Karpas-422 (cell line): ENCODE results near the gene SRPX. TPM values are rescaled to one million over a fixed set of nuclear protein-coding genes. Genes with fewer than 3 reads are reported as not detected.

Experiments
- DNase-seq: peaks from one replicate; pipeline ENCODE4 v3.0.0-alpha.2; 2015
- H2AFZ ChIP-seq: fragments of 200-600 bp; sonication (generic); 2 replicates; pipeline ENCODE4 v1.6.1; 2014; ENCODE audit warnings: antibody characterized with exemption, low read length, mixed read lengths
- H3K27ac ChIP-seq: fragments of 200-600 bp; sonication (generic); 2 replicates; pipeline ENCODE4 v1.5.1; 2014; ENCODE audit warnings: mild to moderate bottlenecking, low read length, moderate library complexity
- H3K27me3 ChIP-seq: fragments of 200-600 bp; sonication (generic); 2 replicates; pipeline ENCODE4 v1.6.1; 2014; ENCODE audit warnings: low read length, mixed read lengths
- H3K36me3 ChIP-seq: fragments of 200-600 bp; sonication (generic); 2 replicates; pipeline ENCODE4 v1.6.1; 2014; ENCODE audit warnings: low read length, mixed read lengths; ENCODE audit not compliant: insufficient read depth
- H3K4me1 ChIP-seq: fragments of 200-600 bp; sonication (generic); 2 replicates; pipeline ENCODE4 v1.6.1; 2014; ENCODE audit warnings: mild to moderate bottlenecking, low read length, mixed read lengths
- H3K4me2 ChIP-seq: fragments of 200-600 bp; sonication (generic); 2 replicates; pipeline ENCODE4 v1.6.1; 2014; ENCODE audit warnings: low read length, low read depth, mild to moderate bottlenecking; ENCODE audit not compliant: poor library complexity, severe bottlenecking
- H3K4me3 ChIP-seq: fragments of 200-600 bp; sonication (generic); 2 replicates; pipeline ENCODE4 v1.5.1; 2014; ENCODE audit warnings: mild to moderate bottlenecking, antibody characterized with exemption, low read length, mixed read lengths
- H3K79me2 ChIP-seq: fragments of 200-600 bp; sonication (generic); 2 replicates; pipeline ENCODE4 v1.6.1; 2014; ENCODE audit warnings: mild to moderate bottlenecking, low read length, mixed read lengths
- H3K9ac ChIP-seq: fragments of 200-600 bp; sonication (generic); 2 replicates; pipeline ENCODE4 v1.6.0; 2014; ENCODE audit warnings: low read length
- H3K9me2 ChIP-seq: fragments of 200-600 bp; sonication (generic), shearing (Covaris generic); replicated peaks from 2 replicates; pipeline ENCODE4 v1.6.0; 2014; ENCODE audit warnings: mild to moderate bottlenecking, low read length, moderate library complexity; ENCODE audit not compliant: insufficient read depth
- H3K9me3 ChIP-seq: fragments of 300-700, 200-600 bp; sonication (generic); 2 replicates; pipeline ENCODE4 v1.6.1; 2014; ENCODE audit warnings: low read length, mixed read lengths
- H4K20me1 ChIP-seq: fragments of 200-600 bp; sonication (generic); 2 replicates; pipeline ENCODE4 v1.6.1; 2014; ENCODE audit warnings: mild to moderate bottlenecking, antibody characterized with exemption, low read length, low read depth; ENCODE audit not compliant: insufficient read depth
- total RNA-seq: library from RNA; depleted of rRNA; stranded (reverse); fragments of >200 nt; shearing (Covaris generic); gene quantifications from 2 replicates; pipeline ENCODE4 v1.2.3, GENCODE V29; 2014; ENCODE audit warnings: low replicate concordance; rRNA removed

Gene SRPX, protein sequence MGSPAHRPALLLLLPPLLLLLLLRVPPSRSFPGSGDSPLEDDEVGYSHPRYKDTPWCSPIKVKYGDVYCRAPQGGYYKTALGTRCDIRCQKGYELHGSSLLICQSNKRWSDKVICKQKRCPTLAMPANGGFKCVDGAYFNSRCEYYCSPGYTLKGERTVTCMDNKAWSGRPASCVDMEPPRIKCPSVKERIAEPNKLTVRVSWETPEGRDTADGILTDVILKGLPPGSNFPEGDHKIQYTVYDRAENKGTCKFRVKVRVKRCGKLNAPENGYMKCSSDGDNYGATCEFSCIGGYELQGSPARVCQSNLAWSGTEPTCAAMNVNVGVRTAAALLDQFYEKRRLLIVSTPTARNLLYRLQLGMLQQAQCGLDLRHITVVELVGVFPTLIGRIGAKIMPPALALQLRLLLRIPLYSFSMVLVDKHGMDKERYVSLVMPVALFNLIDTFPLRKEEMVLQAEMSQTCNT
- not detected in 2 replicates for total RNA-seq

DNA sequence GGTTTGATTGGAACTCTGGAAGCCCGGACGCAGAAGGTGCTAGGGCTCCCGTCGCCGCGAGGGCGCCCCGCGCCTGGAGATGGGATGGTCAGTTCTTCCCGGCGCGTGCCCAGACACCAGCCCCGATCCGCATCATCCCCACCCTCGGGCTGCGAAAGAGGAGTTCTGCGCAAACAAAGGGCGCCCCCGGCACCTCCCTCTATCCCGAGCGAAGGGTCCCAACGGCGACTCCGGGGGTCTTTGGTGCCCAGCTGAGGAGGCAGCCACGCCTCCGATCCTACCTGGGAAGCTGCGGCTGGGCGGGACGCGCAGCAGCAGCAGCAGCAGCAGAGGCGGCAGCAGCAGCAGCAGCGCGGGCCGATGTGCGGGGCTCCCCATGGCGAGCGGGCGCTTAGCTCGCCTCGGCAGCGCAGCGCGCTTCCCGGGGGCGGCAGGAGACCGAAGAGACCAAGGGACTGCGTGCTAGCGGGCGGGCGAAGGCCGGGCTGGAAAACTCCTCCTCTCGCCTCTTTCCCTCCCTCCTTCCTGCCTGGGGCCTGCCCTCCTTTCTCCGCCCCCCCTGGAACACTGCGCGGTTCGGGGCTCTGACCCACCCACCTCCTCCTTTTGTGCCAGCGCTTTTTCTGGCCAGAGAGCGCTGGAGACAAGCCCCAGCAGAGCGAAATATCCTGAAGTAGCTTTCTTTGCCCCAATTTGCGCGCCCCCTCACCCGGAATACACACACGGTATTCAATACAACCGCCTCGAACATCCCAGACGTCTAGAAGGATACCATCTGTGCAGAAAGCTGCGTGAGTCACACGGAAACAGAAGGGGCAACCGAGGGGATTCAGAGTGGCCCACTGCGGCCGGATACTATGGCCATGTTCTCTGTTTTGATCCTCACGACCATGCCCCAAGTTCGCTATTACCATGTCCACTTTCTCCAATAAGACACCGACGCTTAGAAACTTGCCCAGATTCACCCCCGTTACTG lies at the start of gene SRPX:
Gene SRPX, minus strand, starts transcription at position 457 of the 976 bp plus-strand sequence. Its CDS starts 79 bp downstream, at position 378.
- H3K9me2 ChIP-seq: no peaks in the 10 kb centered on the region
- no peak within 1 kb of the TSS for H3K4me3 ChIP-seq
- H3K4me1 ChIP-seq: no peaks in the 10 kb centered on the region; the same call in 1 of the 2 replicates
- no peak within 1 kb of the TSS for H3K4me2 ChIP-seq
- DNase-seq: no peak
- H3K9ac ChIP-seq: no peak within 1 kb of the TSS
- no peaks in the 10 kb centered on the region for H3K9me3 ChIP-seq
- no peak within 1 kb of the TSS for H3K27ac ChIP-seq
- no peak within 1 kb of the TSS for H2AFZ ChIP-seq
- no peaks in the 10 kb centered on the region for H4K20me1 ChIP-seq
- H3K36me3 ChIP-seq: no peaks in the 10 kb centered on the region
- H3K79me2 ChIP-seq: no peaks in the 10 kb centered on the region
- no peaks in the 10 kb centered on the region for H3K27me3 ChIP-seq

DNA sequence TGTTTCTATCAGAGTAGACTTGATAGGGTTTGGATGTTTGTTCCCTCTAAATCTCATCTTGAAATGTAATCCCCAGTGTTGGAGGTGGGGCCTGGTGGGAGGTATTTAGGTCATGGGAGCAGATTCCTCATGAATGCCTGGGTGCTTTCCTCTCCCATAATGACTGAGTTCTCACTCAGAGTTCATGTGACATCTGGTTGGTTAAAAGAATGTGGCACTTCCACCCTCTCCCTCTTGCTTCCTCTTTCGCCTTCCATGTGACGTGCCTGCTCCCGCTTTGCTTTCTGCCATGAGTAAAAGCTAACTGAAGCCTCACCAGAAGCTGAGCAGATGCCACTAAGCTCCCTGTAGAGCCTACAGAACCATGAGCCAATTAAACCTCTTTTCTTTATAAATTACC lies 47.3 kb upstream of the SRPX start:
- no peaks in the 10 kb centered on the region for H4K20me1 ChIP-seq
- no peak overlapping the region for H3K9ac ChIP-seq
- no peaks in the 10 kb centered on the region for H3K27me3 ChIP-seq

DNA sequence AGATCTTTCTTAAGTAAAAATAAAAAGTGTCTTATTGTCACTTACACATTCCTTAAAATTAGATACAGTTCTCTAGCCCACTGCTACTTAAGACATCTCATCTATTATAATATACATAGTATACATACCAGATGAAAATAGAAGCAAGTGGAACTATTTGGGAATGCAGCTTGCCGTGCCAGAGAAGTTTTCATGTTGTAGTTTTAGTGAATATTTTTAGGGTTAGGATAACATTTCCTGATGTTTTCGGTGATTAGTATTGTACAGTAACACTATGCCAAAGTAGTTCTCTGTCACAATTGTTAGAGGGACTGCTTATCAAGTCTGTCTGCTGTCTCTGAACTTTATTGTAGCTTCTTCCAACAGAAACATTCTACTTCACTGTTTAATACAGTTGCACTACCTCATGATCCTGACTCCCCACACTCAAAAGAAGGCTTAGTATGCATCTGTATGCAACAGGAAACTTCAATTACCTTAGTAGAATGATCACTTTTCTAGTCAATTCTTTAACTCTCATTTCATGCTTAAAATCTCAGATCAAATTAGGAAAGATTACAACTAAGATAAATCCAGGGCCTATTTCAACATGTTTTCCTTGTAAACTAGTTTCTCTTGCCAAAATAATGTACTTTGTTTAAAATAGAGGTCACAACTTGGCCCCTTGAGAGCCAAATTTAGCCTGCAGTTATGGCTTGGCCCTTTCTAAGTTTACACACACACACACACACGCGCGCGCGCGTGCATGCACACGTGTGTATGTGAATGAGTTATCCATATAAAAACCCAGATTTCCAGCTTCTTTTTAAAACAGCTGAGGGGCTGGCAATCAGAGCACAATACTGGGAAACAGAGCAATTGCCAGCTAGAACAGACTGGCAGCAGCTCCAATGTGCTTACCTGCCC lies 42.3 kb upstream of the SRPX start:
- Histone ChIP-seq H3K4me2 (no peak overlapping the region), H3K9ac (no peak overlapping the region), H3K9me3 (no peaks in the 10 kb centered on the region), H2AFZ (no peak overlapping the region), H3K27me3 (no peaks in the 10 kb centered on the region), H3K36me3 (no peaks in the 10 kb centered on the region), H3K4me1 (no peaks in the 10 kb centered on the region), H3K27ac (no peak overlapping the region), H3K4me3 (no peak overlapping the region), H3K9me2 (no peaks in the 10 kb centered on the region), H4K20me1 (no peaks in the 10 kb centered on the region), H3K79me2 (no peaks in the 10 kb centered on the region)
- DNase-seq: no peak

More for the DNA sequence above, 47.3 kb upstream of the SRPX start:
- Histone ChIP-seq H3K4me1 (peaks cover 13% of the 10 kb centered on the region), H3K4me2 (no peak overlapping the region), H3K79me2 (no peaks in the 10 kb centered on the region), H2AFZ (no peak overlapping the region), H3K27ac (no peak overlapping the region), H3K4me3 (no peak overlapping the region), H3K36me3 (no peaks in the 10 kb centered on the region), H3K9me3 (no peaks in the 10 kb centered on the region), H3K9me2 (no peaks in the 10 kb centered on the region)
- DNase-seq: no peak

DNA sequence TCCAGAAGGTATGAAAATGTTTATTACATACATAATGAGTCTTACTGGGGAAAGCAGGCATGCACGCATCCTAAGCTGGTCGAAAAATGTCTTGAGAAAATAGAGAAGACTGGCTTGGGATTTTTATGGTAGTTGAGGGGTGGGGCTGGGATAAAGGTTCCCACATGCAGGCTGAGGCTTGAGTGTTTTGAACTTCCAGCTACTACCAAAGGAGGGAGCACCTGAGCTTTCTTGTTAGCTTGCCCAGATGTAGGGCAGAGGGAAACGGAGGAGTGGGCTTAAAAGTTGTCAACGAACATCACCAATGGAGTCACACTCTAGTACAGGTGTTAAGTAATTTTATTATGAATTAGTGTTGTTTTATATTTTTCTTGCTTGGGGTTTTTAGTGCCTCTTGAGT lies 39.6 kb upstream of the SRPX start:
- H2AFZ ChIP-seq: no peak overlapping the region

DNA sequence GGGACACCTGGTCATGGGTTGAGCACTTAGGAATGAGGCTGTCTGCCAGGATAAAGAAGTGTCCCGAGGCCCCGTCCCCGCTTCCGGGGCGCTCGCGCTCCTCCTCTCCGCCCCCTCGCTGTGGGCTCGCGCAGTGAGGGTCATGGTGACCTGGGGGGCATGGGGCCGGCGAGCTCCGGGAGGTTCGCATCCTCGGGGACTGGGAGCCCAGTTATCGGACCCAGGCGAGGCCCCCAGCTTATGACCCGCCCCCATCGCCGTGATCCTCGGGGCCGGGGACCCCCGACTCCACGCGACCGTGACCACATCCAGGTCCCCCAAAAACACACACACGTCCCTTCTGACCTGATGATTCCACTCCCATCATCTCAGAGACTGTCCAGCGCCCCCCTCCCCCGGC lies 35.3 kb upstream of the SRPX start:
- Histone ChIP-seq H3K36me3 (no peaks in the 10 kb centered on the region), H3K79me2 (no peaks in the 10 kb centered on the region), H3K27ac (no peak overlapping the region), H4K20me1 (no peaks in the 10 kb centered on the region), H3K9me2 (no peaks in the 10 kb centered on the region), H3K4me1 (no peaks in the 10 kb centered on the region), H2AFZ (no peak overlapping the region), H3K4me3 (no peak overlapping the region), H3K27me3 (no peaks in the 10 kb centered on the region), H3K9ac (no peak overlapping the region), H3K4me2 (no peak overlapping the region), H3K9me3 (no peaks in the 10 kb centered on the region)
- DNase-seq: no peak

More for the DNA sequence above, 39.6 kb upstream of the SRPX start:
- DNase-seq: peak; percentile 68
- Histone ChIP-seq H3K27me3 (no peaks in the 10 kb centered on the region), H3K9me2 (no peaks in the 10 kb centered on the region), H4K20me1 (no peaks in the 10 kb centered on the region), H3K79me2 (no peaks in the 10 kb centered on the region), H3K9me3 (no peaks in the 10 kb centered on the region), H3K4me2 (no peak overlapping the region), H3K4me3 (no peak overlapping the region), H3K4me1 (no peaks in the 10 kb centered on the region), H3K9ac (no peak overlapping the region), H3K27ac (no peak overlapping the region), H3K36me3 (no peaks in the 10 kb centered on the region)

DNA sequence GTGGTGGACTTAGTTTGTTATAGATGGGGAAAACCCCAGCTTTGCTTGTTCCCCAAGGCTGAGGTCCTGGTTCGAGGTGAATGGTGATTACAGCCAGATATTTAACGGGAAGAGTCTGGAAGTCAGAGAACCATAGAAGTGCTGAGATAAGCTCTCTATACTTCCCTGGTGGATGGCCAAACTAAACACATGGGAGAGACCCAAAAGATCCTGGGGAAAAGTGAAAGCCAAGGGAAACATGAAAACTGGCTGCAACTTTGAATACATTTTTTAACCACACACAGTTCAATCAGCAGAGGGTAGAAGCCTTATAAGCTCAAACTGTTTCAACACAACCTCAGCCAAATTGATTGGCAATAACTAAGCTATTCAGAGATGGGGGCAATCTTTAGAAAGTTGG lies 29.3 kb upstream of the SRPX start:
- Histone ChIP-seq H3K79me2 (no peaks in the 10 kb centered on the region), H3K9me3 (no peaks in the 10 kb centered on the region), H3K27ac (no peak overlapping the region), H3K27me3 (no peaks in the 10 kb centered on the region), H3K4me1 (no peaks in the 10 kb centered on the region), H3K9ac (no peak overlapping the region), H2AFZ (no peak overlapping the region), H3K9me2 (no peaks in the 10 kb centered on the region), H3K4me2 (no peak overlapping the region), H3K4me3 (no peak overlapping the region), H4K20me1 (no peaks in the 10 kb centered on the region), H3K36me3 (no peaks in the 10 kb centered on the region)
- DNase-seq: no peak

DNA sequence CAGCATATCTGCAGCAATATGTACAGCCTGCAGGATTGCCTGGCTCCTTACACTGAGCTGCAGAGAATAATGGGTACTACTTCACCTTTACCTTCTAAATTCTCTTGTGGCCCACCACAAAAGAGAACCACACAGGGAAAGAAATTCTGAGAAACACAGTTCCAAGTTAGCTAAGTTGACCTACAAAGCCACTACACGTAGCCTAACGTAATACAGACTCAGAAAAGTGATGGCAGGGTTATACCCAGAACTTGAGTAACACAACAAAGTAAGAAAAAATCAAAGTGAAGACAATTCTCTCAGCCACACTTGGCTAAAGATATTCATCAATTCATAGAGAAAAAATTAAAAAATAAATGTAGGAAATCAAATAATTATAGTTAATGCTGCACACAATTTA lies 26.4 kb upstream of the SRPX start:
- Histone ChIP-seq H4K20me1 (no peaks in the 10 kb centered on the region), H3K27me3 (no peaks in the 10 kb centered on the region), H3K4me3 (no peak overlapping the region), H3K79me2 (no peaks in the 10 kb centered on the region), H3K36me3 (no peaks in the 10 kb centered on the region), H3K9me2 (no peaks in the 10 kb centered on the region), H3K27ac (no peak overlapping the region), H2AFZ (no peak overlapping the region), H3K9me3 (no peaks in the 10 kb centered on the region), H3K4me1 (no peaks in the 10 kb centered on the region), H3K4me2 (no peak overlapping the region), H3K9ac (no peak overlapping the region)
- no peak for DNase-seq
